Measurements from ENCODE around the gene ZNF107.

The ZNF107 gene

DNA sequence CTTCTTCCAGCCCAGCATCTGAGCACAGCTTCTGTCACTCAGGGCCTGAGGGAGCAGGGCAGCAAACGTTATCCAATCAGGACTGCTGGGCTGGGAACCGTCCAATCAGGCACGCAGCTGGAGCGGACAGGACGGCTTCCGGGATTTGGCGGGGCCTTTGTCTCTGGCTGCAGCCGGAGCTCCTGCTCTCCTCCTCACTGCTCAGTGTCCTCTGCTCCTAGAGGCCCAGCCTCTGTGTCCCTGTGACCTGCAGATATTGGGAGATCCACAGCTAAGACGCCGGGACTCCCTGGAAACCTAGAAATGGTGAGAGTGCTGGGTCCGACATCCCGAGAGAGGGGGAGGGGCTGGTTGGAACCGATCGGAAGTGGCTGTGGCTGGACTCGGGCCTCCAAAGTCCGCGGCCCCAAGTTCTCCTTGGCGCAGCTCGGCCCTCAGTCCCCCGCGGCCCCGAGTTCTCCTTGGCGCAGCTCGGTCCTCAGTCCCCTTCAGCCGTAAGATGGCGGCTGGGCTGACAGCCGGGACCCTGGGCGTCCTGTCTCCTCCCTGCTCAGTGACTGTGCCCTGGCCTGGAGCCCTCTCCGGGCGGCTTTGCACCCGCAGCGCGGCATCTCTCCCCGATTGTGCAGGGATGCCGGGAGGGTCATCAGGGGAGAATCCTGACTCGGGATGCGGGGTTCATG is at the start of gene ZNF107:
TSS of gene ZNF107 (plus strand) at position 154 of the 683 bp plus-strand sequence. CDS start at position 304, 150 bp downstream.
- peak; percentile 82 for DNase-seq (ENCODE audit: low read depth)

DNA sequence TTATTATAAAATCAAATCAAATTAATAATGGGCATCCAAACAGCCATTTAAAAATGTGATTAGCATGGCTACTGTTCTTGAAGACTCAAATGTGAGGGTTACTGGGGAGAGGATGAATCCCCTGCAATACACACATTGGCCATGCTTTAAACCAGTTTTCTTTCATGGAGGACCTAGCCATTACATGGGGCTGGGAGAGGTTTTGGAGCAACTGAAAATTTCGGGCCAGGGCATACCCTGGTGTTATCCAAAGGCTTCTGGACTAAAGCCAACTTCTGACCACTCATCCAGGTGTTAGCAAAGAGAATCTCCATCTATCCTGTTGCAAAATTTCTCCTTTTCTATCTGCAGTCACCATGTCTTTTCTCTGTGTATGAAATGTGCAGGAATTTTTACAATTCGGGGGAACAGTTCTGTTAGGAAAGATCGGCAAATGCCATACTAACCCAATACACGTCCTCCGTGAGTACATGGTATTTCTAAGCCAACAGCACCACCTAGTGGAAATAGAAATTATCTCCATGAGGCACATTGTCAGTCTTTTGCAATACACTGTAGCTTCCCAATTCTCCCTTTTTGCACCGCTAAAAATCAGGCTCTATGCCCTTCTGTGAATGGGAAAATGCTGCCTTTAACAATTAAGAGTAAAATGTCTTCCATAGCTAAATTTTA is 47.0 kb upstream of the ZNF107 start:
- DNase-seq (ENCODE audit: low read depth), result peak; percentile 9

DNA sequence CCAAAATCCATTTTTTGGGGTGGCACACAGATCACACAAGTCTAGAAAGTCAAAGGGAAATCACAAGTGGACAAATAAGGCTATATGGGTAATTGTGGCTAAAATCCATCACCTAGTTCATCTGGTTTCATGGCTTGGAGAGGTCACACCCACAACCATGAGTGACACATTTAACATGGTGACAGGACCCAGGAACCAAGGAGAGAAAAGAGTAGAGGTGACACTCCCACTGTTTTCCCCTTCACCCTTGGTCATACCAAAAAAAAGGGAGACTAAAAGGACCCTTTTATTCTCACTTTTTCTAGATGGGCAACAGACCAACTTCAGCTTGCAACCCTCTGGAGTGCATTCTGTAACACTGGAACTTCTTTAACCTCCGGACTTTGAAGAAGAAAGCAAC is 46.2 kb upstream of the ZNF107 start:
- no peak for DNase-seq (ENCODE audit: low read depth)

DNA sequence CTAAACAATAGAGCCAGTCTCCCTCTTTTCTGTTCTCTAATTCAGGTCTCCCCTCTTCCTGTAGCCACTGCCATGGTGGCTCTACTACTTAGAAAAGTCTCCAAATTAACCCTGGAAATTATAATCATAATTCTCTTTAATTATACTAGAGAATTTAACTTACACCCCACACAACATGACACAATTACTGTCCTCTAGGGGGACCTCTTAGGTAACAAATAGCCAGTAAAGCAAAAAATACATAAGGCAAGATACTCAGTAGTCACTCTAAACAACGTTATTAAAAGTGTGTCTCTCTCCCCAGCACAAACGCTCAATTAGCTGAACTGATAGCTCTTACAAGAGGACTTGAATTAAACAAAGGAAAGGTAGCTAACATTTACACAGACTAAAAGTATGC is 44.3 kb upstream of the ZNF107 start:
- DNase-seq (ENCODE audit: low read depth), result no peak

DNA sequence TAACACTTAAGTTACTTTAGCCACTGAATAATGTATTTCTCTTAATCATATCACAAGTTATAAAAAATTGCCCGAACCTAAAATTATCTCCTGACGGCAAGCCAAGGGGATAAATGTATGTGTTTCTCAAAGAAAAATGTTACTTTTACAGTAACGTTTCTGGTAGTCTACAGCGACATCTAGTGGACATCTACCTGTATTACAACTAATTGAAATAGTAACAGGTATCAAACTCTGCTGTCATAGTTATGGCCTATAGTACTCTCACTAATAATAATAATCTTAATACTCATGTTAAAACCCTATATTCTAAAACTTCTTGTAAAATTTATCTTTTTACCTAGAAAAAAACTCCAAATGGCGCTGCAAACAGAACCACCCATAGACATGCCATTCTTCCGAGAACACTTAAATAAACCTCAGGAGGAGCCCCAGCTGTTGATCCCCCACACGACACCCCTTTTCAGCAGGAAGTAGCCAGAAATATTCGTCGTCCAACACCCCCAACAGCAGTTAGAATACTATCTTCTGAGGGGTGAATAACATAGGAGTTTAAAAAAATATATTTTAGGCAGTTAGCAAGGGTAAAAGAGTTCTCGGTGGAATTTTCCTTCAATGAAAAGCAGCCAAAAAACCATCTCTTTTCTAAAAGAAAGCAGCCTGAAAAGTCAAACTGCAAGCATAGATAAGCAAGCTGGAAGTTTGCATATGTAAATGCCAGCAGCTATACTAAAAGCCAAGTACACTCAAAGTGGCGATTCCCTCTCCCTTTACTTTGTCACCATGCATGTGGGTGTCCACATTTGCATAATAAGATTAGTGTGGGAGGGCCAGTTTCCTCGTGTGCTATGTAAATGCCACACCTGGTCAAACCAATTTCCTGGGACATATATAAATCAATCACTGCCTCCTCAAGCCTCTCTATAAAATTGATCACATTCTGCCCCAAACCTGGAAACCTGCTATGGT is 40.5 kb upstream of the ZNF107 start:
- no peak for DNase-seq (ENCODE audit: low read depth)

DNA sequence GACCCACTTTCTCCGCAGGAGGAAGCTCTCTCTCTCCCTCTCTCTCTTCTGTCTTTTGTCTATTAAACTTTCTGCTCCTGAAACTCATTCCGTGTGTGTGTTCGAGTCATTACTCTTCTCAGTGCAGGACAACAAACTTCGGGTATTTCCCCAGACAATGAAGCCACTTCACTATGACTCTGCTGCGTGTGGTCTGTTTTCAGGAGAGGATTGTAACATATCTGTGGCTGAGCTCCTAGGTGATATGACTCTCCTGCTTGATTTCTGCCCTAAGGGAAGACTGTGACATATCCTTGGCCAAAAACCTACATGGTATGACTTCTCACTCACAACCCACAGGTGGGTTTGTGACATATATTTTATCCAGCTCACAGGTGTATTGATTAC is 39.9 kb upstream of the ZNF107 start:
- DNase-seq (ENCODE audit: low read depth), result no peak

DNA sequence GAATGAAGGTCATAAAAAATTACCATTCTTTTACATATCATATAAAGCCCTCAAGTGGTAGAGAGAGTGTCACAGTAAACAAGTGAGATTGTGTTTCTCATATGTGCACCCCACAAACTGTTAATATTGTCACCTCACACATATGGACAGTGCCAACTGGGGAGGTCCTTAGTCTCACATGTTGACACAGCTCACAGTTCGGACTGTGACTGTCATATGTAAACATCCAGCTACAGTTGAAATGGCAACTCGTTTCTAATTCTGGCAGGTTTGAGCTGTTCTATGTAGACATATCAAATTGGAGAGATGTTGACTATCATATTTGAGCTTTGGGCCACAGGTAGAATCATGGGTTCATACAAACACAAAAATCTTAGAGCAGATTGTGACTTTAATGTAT is 39.4 kb upstream of the ZNF107 start:
- DNase-seq (ENCODE audit: low read depth), result no peak

DNA sequence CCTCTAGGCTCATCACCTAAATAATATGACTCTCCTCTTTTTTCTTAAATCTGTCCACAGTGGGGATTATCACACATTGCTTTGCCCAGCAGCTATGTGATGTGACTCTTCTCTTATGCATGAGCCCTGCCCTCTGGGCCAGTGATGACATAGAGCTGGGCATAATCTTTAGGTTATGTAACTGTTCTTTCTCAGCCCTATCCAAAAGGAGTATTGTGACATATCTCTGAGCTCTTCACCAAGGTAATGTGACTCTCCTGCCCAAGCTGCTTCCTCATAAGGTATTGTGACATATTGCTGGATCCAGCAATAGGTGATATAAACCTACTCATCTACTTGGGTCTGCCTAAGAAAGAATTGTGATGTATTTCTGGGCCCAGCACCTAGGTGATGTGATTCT is 37.7 kb upstream of the ZNF107 start:
- DNase-seq (ENCODE audit: low read depth), result no peak

DNA sequence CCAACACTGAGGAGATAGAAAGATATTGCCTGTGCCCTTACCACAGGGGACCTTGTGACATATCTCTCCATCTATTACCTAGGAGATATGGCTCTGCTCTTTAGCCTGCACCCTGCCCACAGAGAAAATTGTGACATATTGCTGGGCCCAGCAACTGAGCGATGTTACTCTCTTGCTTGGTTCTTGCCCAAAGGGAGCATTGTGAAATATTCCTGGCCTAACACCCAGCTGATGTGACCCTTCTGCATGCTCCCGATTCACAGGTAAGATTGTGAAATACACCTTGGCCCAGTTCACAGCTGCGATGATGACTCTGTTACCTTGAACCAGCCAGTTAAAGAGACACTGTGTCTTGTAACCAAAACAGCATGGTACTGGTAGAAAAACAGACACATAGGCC is 37.2 kb upstream of the ZNF107 start:
- no peak for DNase-seq (ENCODE audit: low read depth)

DNA sequence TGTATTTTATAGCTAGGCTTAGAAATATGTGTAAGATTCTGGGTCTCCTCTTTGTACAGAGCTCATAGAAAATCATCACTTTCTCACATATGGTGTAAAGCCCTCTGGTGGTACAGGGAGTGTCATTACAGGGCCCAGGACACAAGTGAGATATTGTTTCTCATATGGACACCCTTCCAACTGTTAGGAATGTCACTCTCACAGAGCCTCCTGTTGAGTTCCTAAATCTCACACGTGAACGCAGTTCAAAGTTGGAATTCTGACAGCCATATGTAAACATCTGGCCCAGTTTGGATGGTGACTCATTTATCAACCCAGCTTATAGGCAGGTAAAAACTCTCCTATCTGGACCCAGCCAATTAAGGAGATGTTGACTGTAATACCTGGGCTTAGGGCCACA is 35.4 kb upstream of the ZNF107 start:
- DNase-seq (ENCODE audit: low read depth), result no peak

DNA sequence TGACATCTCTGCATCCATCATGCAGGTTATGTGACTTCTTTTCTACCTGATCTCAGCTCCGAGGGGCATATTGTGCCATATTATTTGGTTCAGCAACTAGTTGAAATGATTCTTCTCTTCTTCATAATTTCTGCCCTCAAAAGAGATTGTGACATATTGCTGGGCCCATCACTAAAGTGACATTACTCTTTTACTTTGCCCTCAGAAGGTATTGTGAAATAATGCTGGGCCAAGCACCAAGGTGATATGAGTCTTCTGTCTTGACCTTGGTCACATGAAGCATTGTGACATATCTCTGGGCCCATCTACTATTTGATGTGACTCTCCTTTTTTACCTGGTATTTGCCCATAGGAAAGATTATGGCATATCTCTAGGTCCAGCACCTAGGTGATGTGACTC is 33.9 kb upstream of the ZNF107 start:
- DNase-seq (ENCODE audit: low read depth), result no peak

DNA sequence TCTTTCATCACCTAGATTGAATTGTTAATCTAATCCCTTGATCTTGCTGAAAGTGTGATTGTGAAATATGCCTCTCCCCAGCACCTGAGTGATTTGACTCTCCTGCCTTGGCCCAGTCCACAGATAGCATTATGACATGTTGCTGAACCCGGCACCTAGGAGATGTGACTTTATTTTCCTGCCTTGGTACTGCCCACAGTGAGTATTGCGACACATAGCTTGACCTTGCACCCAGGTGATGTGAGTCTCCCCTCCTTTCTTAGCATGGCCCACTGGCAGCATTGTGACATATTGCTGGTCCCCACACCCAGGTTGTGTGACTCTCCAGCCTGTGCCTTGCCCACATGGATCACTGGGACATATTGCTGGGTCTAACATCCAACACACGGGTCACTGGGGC is 32.5 kb upstream of the ZNF107 start:
- no peak for DNase-seq (ENCODE audit: low read depth)

DNA sequence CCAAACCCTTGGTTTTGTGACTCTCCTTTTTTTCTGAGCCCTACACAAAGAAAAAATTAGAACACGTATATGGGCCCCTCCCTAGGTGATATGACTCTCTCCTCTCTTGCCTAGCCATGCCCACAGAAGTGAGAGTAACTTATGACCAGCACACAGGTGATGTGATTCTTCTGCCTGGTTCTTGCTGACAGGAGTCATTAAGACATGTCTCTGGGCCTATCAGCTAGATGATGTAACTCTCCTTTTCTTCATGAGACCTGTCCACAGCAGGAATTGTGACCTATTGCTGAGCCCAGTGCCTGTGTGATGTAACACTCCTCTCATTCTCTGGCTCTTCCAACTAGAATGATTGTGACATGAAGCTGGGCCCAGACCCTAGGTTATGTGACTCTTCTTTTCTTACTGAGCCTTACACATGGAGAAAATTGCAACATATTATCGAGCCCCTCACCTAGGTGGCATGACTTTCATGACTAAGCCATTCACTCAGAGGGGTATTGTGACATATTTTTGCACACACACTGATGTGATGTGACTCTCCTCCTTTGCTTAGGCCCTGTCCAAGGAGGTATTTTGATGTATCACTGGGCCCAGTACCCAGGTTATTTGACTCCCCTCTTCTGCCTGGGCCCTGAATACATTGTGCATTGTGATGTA is 31.4 kb upstream of the ZNF107 start:
- DNase-seq (ENCODE audit: low read depth), result no peak

DNA sequence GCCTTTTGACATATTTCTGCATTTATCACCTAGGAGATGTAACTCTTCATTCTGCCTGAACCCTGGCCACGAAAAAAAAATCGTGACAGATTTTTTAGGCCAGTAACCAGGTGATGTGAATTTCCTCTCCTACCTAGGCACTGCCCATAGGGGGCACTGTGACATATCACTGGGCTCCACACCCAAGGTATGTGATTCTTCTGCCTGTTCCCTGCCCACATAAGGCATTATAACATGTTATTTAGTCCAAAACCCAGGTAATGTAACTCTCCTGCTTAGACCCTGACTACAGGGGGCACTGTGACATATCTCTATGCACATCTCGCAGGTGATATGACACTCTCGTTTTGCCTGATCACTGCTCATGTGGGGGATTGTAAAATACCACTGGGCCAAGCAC is 29.5 kb upstream of the ZNF107 start:
- no peak for DNase-seq (ENCODE audit: low read depth)

DNA sequence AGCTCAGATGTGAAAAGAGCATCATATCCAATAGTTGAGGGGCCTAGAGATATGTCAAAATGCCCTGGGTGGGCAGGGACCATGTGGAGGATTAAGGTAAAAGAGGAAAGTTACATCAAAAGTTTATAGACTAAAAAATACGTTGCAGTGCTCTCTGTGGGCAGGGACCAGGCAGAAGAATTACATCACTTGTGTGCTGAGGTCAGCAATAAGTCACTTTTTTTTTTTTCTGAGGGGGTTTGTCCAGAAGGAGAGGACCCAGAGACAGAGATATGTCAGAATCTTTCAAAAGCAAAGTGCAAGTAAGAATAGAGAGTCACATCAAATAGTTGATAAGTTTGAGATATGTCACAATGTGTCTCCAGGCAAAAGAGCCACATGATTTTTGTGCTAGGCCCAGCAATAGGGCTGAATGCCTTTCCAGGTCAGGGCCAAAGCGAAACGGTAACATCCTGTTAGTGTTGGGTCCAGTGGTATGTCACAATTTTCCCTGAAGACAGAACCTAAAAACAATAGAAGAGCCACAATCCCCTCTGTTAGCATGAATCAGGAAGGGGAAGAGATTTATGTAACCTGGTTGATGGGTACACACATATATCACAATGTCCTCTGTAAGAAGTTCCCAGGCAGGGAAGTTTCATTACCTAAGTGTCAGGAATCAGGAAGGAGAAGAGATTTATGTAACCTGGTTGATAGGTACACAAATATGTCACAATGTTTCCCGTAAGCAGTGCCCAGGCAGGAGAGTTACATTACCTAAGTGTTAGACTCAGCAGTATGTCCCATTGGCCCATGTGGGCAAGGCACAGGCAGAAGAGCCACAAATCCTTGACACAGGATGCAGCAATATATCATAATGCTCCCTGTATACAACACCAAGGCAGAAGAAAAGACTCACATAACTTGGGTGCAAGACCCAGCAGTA is 28.1 kb upstream of the ZNF107 start:
- DNase-seq (ENCODE audit: low read depth), result no peak

DNA sequence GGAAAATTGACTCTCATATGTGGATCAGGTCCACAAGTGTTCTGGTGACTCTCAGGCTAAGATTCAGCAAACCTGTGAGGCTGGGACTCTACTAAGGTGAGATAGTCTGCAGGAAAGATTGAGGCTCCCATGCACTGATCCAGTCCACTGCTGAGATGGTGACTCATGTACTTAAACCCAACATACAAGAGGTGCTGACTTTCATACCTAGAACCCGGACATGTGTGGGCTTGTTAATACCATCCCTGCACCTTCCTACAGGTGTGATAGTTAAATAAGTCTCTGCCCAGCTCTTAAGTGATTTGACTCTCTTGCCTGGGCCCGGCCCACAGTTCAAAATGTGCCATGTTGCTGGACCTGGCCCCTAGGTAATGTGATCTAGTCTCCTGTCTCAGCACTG is 27.1 kb upstream of the ZNF107 start:
- DNase-seq (ENCODE audit: low read depth), result no peak

DNA sequence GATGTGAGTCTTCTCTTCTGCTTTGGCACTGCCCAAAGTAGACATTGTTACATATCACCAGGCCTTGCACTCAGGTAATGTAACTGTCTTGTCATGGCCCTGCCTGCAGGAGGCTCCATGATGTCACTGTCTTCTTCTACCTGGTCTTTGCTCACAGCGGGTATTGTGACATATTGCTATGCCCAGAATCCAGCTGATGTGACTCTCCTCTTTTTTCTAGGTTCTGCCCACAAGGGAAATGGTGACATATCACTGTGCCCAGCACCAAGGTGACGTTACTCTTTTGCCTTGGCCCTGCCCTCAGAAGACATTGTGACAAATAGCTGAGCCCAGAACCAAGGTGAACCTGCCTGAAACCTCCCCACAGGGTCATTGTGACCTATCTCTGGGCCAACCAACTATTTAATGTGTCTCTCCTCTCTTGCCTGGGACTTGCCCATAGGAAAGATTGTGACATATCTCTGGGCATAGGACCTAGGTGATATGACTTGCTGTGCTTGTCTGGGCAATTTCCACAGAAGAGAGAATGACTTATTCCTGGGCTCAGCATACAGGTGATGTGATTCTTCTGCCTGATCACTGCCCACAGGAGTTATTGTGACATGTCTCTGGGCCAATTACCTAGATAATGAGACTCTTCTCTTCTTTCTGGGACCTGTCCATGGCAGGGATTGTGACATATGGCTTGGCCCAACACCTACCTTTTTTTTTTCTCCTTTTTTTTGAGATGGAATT is 26.5 kb upstream of the ZNF107 start:
- DNase-seq (ENCODE audit: low read depth), result no peak

DNA sequence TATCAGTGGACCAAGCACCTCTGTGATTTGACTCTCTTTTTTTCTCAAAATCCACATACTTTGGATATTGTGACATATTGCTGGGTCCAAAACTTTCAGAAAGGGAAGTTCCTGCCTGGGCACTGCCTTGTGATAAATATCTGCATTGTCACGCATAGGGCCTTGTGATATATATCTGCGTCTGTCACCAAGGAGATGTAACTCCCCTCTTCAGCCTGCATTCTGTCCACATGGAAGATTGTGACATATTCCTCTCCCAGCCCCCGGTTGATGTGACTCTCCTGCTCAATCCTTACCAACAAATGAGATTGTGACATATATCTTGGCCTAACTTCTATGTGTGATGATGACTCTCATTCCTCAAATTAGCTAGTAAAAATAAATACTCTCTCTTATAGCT is 25.4 kb upstream of the ZNF107 start:
- no peak for DNase-seq (ENCODE audit: low read depth)

DNA sequence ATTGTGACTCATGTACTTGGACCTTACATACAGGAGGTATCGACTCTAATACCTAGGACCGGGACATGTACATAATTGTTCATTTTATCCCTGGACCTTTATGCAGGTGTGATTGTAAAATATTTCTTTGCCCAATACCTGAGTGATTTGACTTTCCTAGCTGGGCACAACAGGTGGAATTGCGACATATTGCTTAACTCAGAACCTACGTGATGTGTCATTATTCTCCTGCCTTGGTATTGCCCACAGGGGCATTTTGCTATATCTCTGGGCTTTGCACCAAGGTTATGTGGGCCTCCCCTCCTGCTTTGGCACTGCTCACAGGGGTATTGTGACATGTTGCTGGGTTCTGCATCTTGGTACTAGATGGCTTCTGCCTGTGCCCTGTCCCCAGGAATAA is 23.9 kb upstream of the ZNF107 start:
- no peak for DNase-seq (ENCODE audit: low read depth)

DNA sequence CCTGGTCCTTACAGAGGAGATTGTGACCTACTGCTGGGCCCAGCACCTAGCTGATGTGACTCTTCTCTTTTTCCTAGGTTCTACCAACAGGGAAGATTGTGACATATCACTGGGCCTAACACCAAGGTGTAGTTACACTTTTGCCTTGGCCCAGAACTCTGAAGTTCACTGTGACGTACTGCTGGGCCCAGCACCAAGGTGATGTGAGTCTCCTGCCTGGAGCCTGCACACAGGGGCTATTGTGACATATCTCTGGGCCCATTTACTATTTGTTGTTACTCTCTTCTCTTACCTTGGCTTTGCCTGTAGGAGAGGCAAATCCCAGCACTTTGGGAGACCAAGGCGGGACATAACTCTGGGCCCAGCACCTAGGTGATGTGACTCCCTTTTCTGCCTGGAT is 23.1 kb upstream of the ZNF107 start:
- DNase-seq (ENCODE audit: low read depth), result no peak

DNA sequence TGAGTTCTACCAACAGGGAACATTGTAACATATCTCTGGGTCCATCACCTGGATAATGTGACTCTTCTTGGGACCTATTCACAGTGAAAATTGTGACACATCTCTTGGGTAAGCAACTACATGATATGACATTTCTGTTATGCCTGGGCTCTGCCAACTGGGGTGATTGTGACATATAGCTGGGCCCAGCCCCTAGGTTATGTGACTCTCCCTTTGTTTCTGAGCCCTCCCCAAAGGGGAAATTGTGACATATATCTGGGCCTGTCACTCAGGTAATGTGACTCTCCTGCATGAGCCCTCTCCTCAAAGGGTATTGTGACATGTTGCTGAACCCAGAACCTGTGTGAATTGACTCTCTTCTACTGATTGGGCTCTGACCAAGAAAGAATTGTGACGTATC is 22.4 kb upstream of the ZNF107 start:
- no peak for DNase-seq (ENCODE audit: low read depth)

Measured in non-pigmented ciliary epithelial cell (primary cell).